ENCODE data around the gene ALDH2. TPM values are rescaled to one million over a fixed set of nuclear protein-coding genes. Genes with fewer than 3 reads are reported as not detected.
"Not testable (repeated sequence)": the region's sequence is repeated elsewhere in the genome, so short reads cannot be mapped to it uniquely, and the experiment has no call there.

ALDH2 gene
- total RNA-seq, 2 donors from 2014 or later = 48.8 to 57.3 TPM

DNA sequence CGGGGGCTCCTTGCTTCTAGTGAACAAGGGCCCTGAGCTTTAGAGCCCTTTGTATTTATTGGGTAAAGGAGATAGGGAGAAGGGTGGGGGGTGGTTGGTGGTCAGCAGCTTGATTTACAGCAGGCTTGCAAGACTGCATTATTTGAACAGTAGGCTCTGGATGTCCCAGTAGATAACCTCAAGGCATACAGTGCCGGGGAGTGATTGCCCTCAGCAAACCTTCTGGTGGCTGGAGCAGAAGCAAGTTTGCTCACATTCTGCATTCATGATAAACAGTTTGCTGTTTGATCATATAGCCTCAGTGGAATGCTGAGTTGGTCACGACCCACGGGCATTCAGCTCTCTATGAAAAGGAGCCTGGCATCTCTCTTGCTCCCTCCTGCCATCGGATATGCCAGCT, 58.8 kb downstream of the ALDH2 start:
- H3K9me3 ChIP-seq = no peaks in the 10 kb centered on the region
- TF ChIP-seq POLR2A (IDR thresholded peaks at IDR 0.05) = no peak
- TF ChIP-seq, protein P1, sequence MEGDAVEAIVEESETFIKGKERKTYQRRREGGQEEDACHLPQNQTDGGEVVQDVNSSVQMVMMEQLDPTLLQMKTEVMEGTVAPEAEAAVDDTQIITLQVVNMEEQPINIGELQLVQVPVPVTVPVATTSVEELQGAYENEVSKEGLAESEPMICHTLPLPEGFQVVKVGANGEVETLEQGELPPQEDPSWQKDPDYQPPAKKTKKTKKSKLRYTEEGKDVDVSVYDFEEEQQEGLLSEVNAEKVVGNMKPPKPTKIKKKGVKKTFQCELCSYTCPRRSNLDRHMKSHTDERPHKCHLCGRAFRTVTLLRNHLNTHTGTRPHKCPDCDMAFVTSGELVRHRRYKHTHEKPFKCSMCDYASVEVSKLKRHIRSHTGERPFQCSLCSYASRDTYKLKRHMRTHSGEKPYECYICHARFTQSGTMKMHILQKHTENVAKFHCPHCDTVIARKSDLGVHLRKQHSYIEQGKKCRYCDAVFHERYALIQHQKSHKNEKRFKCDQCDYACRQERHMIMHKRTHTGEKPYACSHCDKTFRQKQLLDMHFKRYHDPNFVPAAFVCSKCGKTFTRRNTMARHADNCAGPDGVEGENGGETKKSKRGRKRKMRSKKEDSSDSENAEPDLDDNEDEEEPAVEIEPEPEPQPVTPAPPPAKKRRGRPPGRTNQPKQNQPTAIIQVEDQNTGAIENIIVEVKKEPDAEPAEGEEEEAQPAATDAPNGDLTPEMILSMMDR (IDR thresholded peaks at IDR 0.05) = no peak
- H3K27ac ChIP-seq = no peak overlapping the region
- H3K4me3 ChIP-seq = no peak overlapping the region
- 45 to 52% methylated on average over 3 to 5 of the region's 5 CpGs for WGBS, 2 donors
- intact Hi-C loops (cut with DNase I) = no loop called here
- no peaks in the 10 kb centered on the region for H3K36me3 ChIP-seq (replicated peaks in 1 of 2; ENCODE audit: insufficient read depth in 1 of 2, low read depth in 2 of 2)
- no peaks in the 10 kb centered on the region for H3K4me1 ChIP-seq
- H3K27me3 ChIP-seq = no peaks in the 10 kb centered on the region
- DNase-seq = no peak
- no peak for ATAC-seq

DNA sequence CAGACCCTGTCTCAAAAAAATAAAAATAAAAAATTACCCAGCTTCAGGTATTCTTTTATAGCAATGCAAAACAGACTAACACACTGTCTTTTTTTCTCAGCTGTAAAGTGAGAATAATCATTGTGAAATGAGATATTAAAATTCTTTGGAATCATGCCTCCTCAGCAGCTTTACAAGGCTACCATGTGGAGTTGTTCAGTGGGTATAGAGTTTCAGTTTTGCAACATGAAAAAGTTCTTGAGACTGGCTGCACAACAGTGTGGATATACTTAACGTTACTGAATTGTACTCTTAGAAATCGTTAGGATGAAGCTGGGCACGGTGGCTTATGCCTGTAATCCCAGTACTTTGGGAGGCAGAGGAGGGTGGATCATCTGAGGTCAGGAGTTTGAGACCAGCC, 59.6 kb downstream of the ALDH2 start:
- Histone ChIP-seq H3K4me3 (no peak overlapping the region), H3K27ac (no peak overlapping the region), H3K36me3 (replicated peaks in 1 of 2; ENCODE audit: insufficient read depth in 1 of 2, low read depth in 2 of 2) (no peaks in the 10 kb centered on the region), H3K4me1 (no peaks in the 10 kb centered on the region), H3K9me3 (no peaks in the 10 kb centered on the region), H3K27me3 (no peaks in the 10 kb centered on the region)
- intact Hi-C loops (cut with DNase I) = no loop called here
- no peak for DNase-seq
- WGBS, 2 donors = 49 to 60% methylated on average over 3 of the region's 3 CpGs
- no peak for TF ChIP-seq POLR2A (IDR thresholded peaks at IDR 0.05)
- TF ChIP-seq, protein P1 (IDR thresholded peaks at IDR 0.05) = no peak
- ATAC-seq = no peak

DNA sequence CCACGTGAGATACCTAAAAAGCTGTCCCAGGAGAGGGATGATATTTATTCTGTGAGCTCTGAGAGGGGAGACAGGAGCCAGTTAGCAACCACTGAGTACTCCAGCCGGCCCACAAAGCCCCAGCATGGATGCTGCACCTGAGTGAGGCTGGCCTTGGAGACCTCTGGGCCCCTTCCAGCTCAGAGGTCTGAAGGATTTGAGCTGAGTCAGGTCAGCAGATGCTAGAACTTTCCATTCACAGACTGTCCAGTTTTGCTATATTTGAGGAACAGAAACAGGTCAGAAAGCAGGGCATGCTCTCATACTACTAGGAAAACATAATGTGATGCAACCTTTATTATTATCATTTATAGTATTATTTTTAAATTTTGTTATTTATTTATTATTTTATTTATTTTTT, 60.3 kb downstream of the ALDH2 start:
- no peak for DNase-seq
- Histone ChIP-seq H3K27me3 (no peaks in the 10 kb centered on the region), H3K36me3 (replicated peaks in 1 of 2; ENCODE audit: insufficient read depth in 1 of 2, low read depth in 2 of 2) (no peaks in the 10 kb centered on the region), H3K4me1 (no peaks in the 10 kb centered on the region), H3K9me3 (no peaks in the 10 kb centered on the region), H3K27ac (no peak overlapping the region), H3K4me3 (no peak overlapping the region)
- TF ChIP-seq, protein P1 (IDR thresholded peaks at IDR 0.05) = no peak
- no peak for TF ChIP-seq POLR2A (IDR thresholded peaks at IDR 0.05)
- WGBS, 2 donors = 52% methylated on average over 2 of the region's 2 CpGs
- no peak for ATAC-seq
- intact Hi-C loops (cut with DNase I) = no loop called here

DNA sequence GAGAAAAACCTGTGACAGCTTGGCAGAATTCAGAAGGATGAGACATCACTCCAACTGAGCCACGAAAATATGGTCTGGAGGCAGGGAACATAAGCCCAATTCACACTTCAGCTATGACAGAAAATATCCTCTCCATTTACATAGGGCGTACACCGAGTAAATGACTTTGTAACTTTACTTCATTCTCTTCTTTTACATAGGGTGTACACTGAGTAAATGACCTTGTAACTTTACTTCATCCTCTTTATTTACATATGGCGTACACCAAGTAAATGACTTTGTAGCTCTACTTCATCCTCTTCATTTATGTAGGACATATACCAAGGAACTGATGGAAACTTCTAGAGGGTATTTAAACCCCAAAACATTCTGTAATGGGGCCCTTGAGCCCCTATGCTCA, 61.2 kb downstream of the ALDH2 start:
- no peak for DNase-seq
- no peak for ATAC-seq
- 74 to 83% methylated on average over 4 of the region's 4 CpGs for WGBS, 2 donors
- TF ChIP-seq, protein P1 (IDR thresholded peaks at IDR 0.05) = no peak
- TF ChIP-seq POLR2A (IDR thresholded peaks at IDR 0.05) = no peak
- Histone ChIP-seq H3K36me3 (replicated peaks in 1 of 2; ENCODE audit: insufficient read depth in 1 of 2, low read depth in 2 of 2) (no peaks in the 10 kb centered on the region), H3K27me3 (no peaks in the 10 kb centered on the region), H3K4me3 (no peak overlapping the region), H3K27ac (no peak overlapping the region), H3K4me1 (no peaks in the 10 kb centered on the region), H3K9me3 (no peaks in the 10 kb centered on the region)
- intact Hi-C loops (cut with DNase I) = no loop called here

DNA sequence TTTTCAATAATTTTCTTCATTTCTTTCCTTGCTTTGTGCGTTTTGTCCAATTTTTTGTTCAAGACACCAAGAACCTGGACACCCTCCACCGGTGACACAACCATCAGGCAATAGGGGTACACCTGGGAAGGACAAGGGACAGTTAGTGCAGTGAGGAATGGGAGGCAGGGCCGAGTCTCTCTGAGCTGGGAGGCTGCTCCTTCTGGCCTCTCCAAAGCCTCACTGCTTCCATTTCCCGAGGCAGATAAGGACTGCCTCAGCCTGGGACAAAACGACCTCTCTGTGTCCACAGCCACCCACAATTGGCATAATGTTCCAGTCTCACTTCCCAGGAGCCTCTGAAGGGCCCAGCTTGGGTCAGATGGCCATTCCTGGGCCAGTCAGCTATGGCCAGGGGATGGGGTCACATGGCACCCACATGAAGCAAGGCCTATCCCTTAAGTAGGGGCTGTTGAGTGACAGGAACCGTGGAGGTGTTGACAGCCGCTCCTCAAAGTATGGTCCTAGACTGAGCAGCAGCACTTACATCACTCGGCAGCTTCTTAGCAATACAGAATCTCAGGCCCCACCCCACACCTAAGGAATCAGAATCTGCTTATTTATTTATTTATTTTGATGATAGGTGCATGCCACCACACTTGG, 61.7 kb downstream of the ALDH2 start:
- ATAC-seq = no peak
- no peaks in the 10 kb centered on the region for H3K9me3 ChIP-seq
- H3K4me3 ChIP-seq = no peak overlapping the region
- DNase-seq = no peak
- no peak overlapping the region for H3K27ac ChIP-seq
- no peaks in the 10 kb centered on the region for H3K4me1 ChIP-seq
- no peaks in the 10 kb centered on the region for H3K27me3 ChIP-seq
- TF ChIP-seq POLR2A (IDR thresholded peaks at IDR 0.05) = no peak
- TF ChIP-seq, protein P1 (IDR thresholded peaks at IDR 0.05) = no peak
- no peaks in the 10 kb centered on the region for H3K36me3 ChIP-seq (replicated peaks in 1 of 2; ENCODE audit: insufficient read depth in 1 of 2, low read depth in 2 of 2)
- 74 to 78% methylated on average over 6 to 8 of the region's 8 CpGs for WGBS, 2 donors
- intact Hi-C loops (cut with DNase I) = no loop called here

DNA sequence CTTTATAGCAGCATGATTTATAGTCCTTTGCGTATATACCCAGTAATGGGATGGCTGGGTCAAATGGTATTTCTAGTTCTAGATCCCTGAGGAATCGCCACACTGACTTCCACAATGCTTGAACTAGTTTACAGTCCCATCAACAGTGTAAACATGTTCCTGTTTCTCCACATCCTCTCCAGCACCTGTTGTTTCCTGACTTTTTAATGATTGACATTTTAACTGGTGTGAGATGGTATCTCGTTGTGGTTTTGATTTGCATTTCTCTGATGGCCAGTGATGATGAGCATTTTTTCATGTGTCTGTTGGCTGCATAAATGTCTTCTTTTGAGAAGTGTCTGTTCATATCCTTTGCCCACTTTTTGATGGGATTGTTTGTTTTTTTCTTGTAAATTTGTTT, 62.9 kb downstream of the ALDH2 start:
- H3K27me3 ChIP-seq; H3K27ac ChIP-seq; H3K4me3 ChIP-seq; H3K4me1 ChIP-seq; H3K36me3 ChIP-seq (replicated peaks in 1 of 2; ENCODE audit: insufficient read depth in 1 of 2, low read depth in 2 of 2); DNase-seq; intact Hi-C loops (cut with DNase I); H3K9me3 ChIP-seq; ATAC-seq: not testable (repeated sequence)
- WGBS, 2 donors = 78 to 81% methylated on average over 3 of the region's 3 CpGs

DNA sequence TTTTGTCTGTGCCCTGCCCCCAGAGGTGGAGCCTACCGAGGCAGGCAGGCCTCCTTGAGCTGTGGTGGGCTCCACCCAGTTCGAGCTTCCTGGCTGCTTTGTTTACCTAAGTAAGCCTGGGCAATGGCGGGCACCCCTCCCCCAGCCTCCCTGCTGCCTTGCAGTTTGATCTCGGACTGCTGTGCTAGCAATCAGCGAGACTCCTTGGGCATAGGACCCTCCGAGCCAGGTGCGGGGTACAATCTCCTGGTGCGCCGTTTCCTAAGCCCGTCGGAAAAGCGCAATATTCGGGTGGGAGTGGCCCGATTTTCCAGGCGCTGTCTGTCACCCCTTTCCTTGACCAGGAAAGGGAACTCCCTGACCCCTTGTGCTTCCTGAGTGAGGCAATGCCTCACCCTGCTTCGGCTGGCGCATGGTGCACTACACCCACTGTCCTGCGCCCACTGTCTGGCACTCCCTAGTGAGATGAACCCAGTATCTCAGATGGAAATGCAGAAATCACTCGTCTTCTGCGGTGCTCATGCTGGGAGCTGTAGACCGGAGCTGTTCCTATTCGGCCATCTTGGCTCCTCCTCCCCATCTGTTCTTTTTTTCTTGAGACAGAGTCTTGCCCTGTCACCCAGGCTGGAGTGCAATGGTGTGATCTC, 68.1 kb downstream of the ALDH2 start:
- H3K36me3 ChIP-seq (replicated peaks in 1 of 2; ENCODE audit: insufficient read depth in 1 of 2, low read depth in 2 of 2); H3K9me3 ChIP-seq; H3K4me1 ChIP-seq; H3K27me3 ChIP-seq; H3K4me3 ChIP-seq; ATAC-seq; intact Hi-C loops (cut with DNase I): not testable (repeated sequence)
- peak in 1 of 4 donors; percentile 44 for DNase-seq
- peak overlapping the region in 1 of 4 donors; percentile 44 for H3K27ac ChIP-seq
- 61 to 70% methylated on average over 13 to 22 of the region's 22 CpGs for WGBS, 2 donors
